H1 (cell line): ENCODE data around the gene GID8. TPM values are rescaled to one million over a fixed set of nuclear protein-coding genes. Genes with fewer than 3 reads are reported as not detected.

Experiments used
- CTCF ChIA-PET: fragments of 300-600 bp; sonication (Branson Sonifier 250); formaldehyde crosslinking; loops from one replicate; lab custom pipeline; 2021; ENCODE audit not compliant: partially characterized antibody; lab: Charles Lee
- POLR2A ChIA-PET: fragments of 300-600 bp; sonication (Branson Sonifier 250); formaldehyde crosslinking; loops from one replicate; lab custom pipeline; 2021; ENCODE audit warnings: inconsistent platforms; ENCODE audit not compliant: partially characterized antibody; lab: Charles Lee
- DNase-seq, 2 experiments: peaks; one replicate each; pipeline versions ENCODE4 v3.0.0 to v3.0.0-alpha.2; 2010 to 2022; ENCODE audit warnings: low spot score in 2 of 2, low read depth in 1 of 2, mixed read lengths in 1 of 2
- FAIRE-seq: peaks from 2 replicates; lab custom pipeline; 2011; peaks lifted over from hg19 to GRCh38; lab: Jason Lieb, UNC
- H2AFZ ChIP-seq: 2 replicates; pipeline ENCODE4 v1.8.1; 2012; ENCODE audit warnings: low read length, inconsistent platforms
- H2AK5ac ChIP-seq: 2 replicates; pipeline ENCODE4 v1.6.1; 2013; ENCODE audit warnings: low read depth, low read length
- H2BK120ac ChIP-seq: replicated peaks from 2 replicates; pipeline ENCODE3; 2013; ENCODE audit warnings: low read depth, low read length, inconsistent platforms
- H2BK12ac ChIP-seq: 2 replicates; pipeline ENCODE4 v1.6.1; 2013; ENCODE audit warnings: low read depth, low read length
- H2BK15ac ChIP-seq: 2 replicates; pipeline ENCODE4 v1.6.1; 2013; ENCODE audit warnings: low read length
- H2BK20ac ChIP-seq: 2 replicates; pipeline ENCODE4 v1.6.1; 2013; ENCODE audit warnings: low read length
- H2BK5ac ChIP-seq: 2 replicates; pipeline ENCODE4 v1.6.1; 2013; ENCODE audit warnings: low read depth, low read length
- H3K14ac ChIP-seq: 2 replicates; pipeline ENCODE4 v1.6.1; 2013; ENCODE audit warnings: inconsistent platforms; ENCODE audit not compliant: insufficient read length
- H3K18ac ChIP-seq: 2 replicates; pipeline ENCODE4 v1.6.1; 2013; ENCODE audit warnings: low read length; ENCODE audit errors: extremely low read depth
- H3K23ac ChIP-seq: 2 replicates; pipeline ENCODE4 v1.6.1; 2013; ENCODE audit warnings: inconsistent platforms; ENCODE audit not compliant: insufficient read length
- H3K23me2 ChIP-seq: 2 replicates; pipeline ENCODE4 v1.6.1; 2013; ENCODE audit warnings: low read depth, low read length
- H3K27ac ChIP-seq: 2 replicates; pipeline ENCODE4 v1.6.1; 2011; ENCODE audit warnings: low read depth, low read length, inconsistent platforms
- H3K27me3 ChIP-seq, 4 experiments: replicated peaks in 1 of 4; 1 replicate in 1 of 4; 2 replicates in 3 of 4; pipeline versions ENCODE4 v1.6.1 to v1.8.1; 2011 to 2013; ENCODE audit warnings: low read length in 3 of 4, mild to moderate bottlenecking in 3 of 4, inconsistent platforms in 2 of 4, mixed read lengths in 2 of 4, moderate library complexity in 1 of 4; ENCODE audit not compliant: control insufficient read depth in 3 of 4, insufficient read depth in 3 of 4; ENCODE audit errors: extremely low read depth in 1 of 4
- H3K36me3 ChIP-seq, 4 experiments: 2 replicates each; pipeline versions ENCODE4 v1.6.1 to v1.8.1; 2011 to 2013; ENCODE audit warnings: mild to moderate bottlenecking in 4 of 4, low read length in 3 of 4, moderate library complexity in 2 of 4, control low read depth in 1 of 4, inconsistent platforms in 1 of 4; ENCODE audit not compliant: insufficient read depth in 4 of 4, control insufficient read depth in 2 of 4
- H3K4ac ChIP-seq: replicated peaks from 2 replicates; pipeline ENCODE3; 2013; ENCODE audit warnings: low read length, low read depth, mixed read lengths, inconsistent platforms; ENCODE audit not compliant: insufficient read length
- H3K4me1 ChIP-seq, 4 experiments: replicated peaks in 1 of 4; 1 replicate in 1 of 4; 2 replicates in 3 of 4; pipeline versions ENCODE4 v1.6.1 to v1.8.1; 2011 to 2013; ENCODE audit warnings: low read length in 3 of 4, inconsistent platforms in 2 of 4, mixed read lengths in 1 of 4; ENCODE audit not compliant: insufficient read depth in 4 of 4, control insufficient read depth in 3 of 4
- H3K4me2 ChIP-seq, 2 experiments: 2 replicates each; pipeline versions ENCODE4 v1.6.1 to v1.8.1; 2011 to 2013; ENCODE audit warnings: low read depth in 2 of 2, low read length in 2 of 2, control low read depth in 1 of 2, inconsistent platforms in 1 of 2, mild to moderate bottlenecking in 1 of 2; ENCODE audit not compliant: insufficient read depth in 1 of 2
- H3K4me3 ChIP-seq, 4 experiments: fragments of 200-600, 300-600 bp in 1 of 4; sonication (generic), shearing (Covaris generic), sonication (Bioruptor Twin) in 1 of 4; 2 replicates each; pipeline versions ENCODE4 v1.5.1 to v1.8.1; 2011 to 2016; ENCODE audit warnings: low read length in 4 of 4, low read depth in 3 of 4, control low read depth in 2 of 4, inconsistent platforms in 2 of 4, mild to moderate bottlenecking in 2 of 4, mixed read lengths in 1 of 4, moderate library complexity in 1 of 4; ENCODE audit not compliant: insufficient read depth in 2 of 4; ENCODE audit errors: extremely low read depth in 1 of 4
- H3K56ac ChIP-seq: replicated peaks from 2 replicates; pipeline ENCODE3; 2013; ENCODE audit warnings: low read depth, mild to moderate bottlenecking, mixed read lengths, low read length, inconsistent platforms; ENCODE audit not compliant: insufficient read length
- H3K79me1 ChIP-seq: 2 replicates; pipeline ENCODE4 v1.6.1; 2013; ENCODE audit warnings: low read depth, low read length, control low read depth
- H3K79me2 ChIP-seq, 2 experiments: 2 replicates each; pipeline versions ENCODE4 v1.6.1 to v1.8.1; 2012 to 2013; ENCODE audit warnings: low read length in 2 of 2, mild to moderate bottlenecking in 2 of 2, inconsistent platforms in 1 of 2; ENCODE audit not compliant: insufficient read depth in 2 of 2, control insufficient read depth in 1 of 2
- H3K9ac ChIP-seq, 4 experiments: replicated peaks in 1 of 4; 1 replicate in 1 of 4; 2 replicates in 3 of 4; pipeline versions ENCODE4 v1.6.1 to v1.8.1; 2011 to 2013; ENCODE audit warnings: low read depth in 3 of 4, low read length in 3 of 4, control low read depth in 2 of 4, mild to moderate bottlenecking in 2 of 4, moderate library complexity in 2 of 4, inconsistent platforms in 1 of 4; ENCODE audit errors: extremely low read depth in 1 of 4
- H3K9me3 ChIP-seq, 2 experiments: 2 replicates each; pipeline versions ENCODE4 v1.6.1 to v1.8.1; 2012 to 2013; ENCODE audit warnings: mild to moderate bottlenecking in 2 of 2, moderate library complexity in 2 of 2, control low read depth in 1 of 2, inconsistent platforms in 1 of 2, low read depth in 1 of 2, low read length in 1 of 2, mixed read lengths in 1 of 2; ENCODE audit not compliant: insufficient read depth in 2 of 2
- H4K20me1 ChIP-seq, 2 experiments: replicated peaks in 1 of 2; 2 replicates each; pipeline versions ENCODE3 to v1.8.1; 2011 to 2013; ENCODE audit warnings: inconsistent platforms in 2 of 2, low read length in 2 of 2, mild to moderate bottlenecking in 1 of 2; ENCODE audit not compliant: insufficient read depth in 2 of 2, control insufficient read depth in 1 of 2
- H4K5ac ChIP-seq: 2 replicates; pipeline ENCODE4 v1.6.1; 2013; ENCODE audit warnings: low read length, low read depth, mixed read lengths, inconsistent platforms; ENCODE audit not compliant: insufficient read length
- H4K8ac ChIP-seq: 2 replicates; pipeline ENCODE4 v1.8.0; 2013; ENCODE audit warnings: mild to moderate bottlenecking, moderate library complexity, low read length, inconsistent platforms; ENCODE audit not compliant: insufficient read depth; ENCODE audit errors: extremely low read depth
- H4K91ac ChIP-seq: replicated peaks from 2 replicates; pipeline ENCODE3; 2013; ENCODE audit warnings: low read length, mixed read lengths, inconsistent platforms; ENCODE audit not compliant: insufficient read length
- HDAC2 ChIP-seq, 2 experiments: fragments of 300-600 bp in 1 of 2; sonication (generic) in 1 of 2; IDR thresholded peaks; 2 replicates each; pipeline ENCODE4 v1.6.1; 2011 to 2012; ENCODE audit warnings: low read depth in 2 of 2, low read length in 2 of 2, mild to moderate bottlenecking in 2 of 2, moderate library complexity in 2 of 2, borderline replicate concordance in 1 of 2, inconsistent platforms in 1 of 2
- POLR2AphosphoS5 ChIP-seq: IDR thresholded peaks from 2 replicates; pipeline ENCODE4 v1.6.1; 2011; ENCODE audit warnings: low read depth, low read length
- WGBS, 2 experiments: shearing (Covaris generic) in 1 of 2; methylation state at CpG; one replicate each; pipeline versions ENCODE4 v1.1.6 to v1.1.7; 2013 to 2015; ENCODE audit warnings: low lambda C conversion rate in 2 of 2, mixed read lengths in 2 of 2, inconsistent platforms in 1 of 2, low coverage in 1 of 2, missing lambda C conversion rate in 1 of 2; ENCODE audit not compliant: insufficient replicate concordance in 2 of 2, insufficient coverage in 1 of 2, insufficient read length in 1 of 2; ENCODE audit errors: extremely low coverage in 1 of 2, missing lambda C conversion rate in 1 of 2; 5-methylcytosine and 5-hydroxymethylcytosine counted together
- polyA plus RNA-seq, 7 experiments: library from polyadenylated mRNA; depleted of rRNA in 3 of 7; stranded (reverse) in 5 of 7; unstranded in 2 of 7; fragments of >200 nt in 5 of 7; fragments of 200-250 nt in 2 of 7; gene quantifications; 1 replicate in 5 of 7; 2 replicates in 1 of 7; 4 replicates in 1 of 7; pipeline versions ENCODE4 v1.2.1 to v1.2.3, GENCODE V29; 2011 to 2013; ENCODE audit warnings: missing spikeins in 2 of 7, mixed read lengths in 2 of 7
- total RNA-seq: library from RNA; stranded (reverse); fragmentation: NEBNext Ultra II Directional; extraction: Animal tissue kit (Norgen Biotek cat#: 25700); gene quantifications from 2 replicates; pipeline ENCODE4 v1.2.1, GENCODE V29; 2021

Gene GID8
- total and polyA plus RNA-seq, 2 of the 8 experiments (the other 6 are each of a cell fraction or from before 2014, with no cell fraction given) = 39.7 to 72.9 TPM

DNA sequence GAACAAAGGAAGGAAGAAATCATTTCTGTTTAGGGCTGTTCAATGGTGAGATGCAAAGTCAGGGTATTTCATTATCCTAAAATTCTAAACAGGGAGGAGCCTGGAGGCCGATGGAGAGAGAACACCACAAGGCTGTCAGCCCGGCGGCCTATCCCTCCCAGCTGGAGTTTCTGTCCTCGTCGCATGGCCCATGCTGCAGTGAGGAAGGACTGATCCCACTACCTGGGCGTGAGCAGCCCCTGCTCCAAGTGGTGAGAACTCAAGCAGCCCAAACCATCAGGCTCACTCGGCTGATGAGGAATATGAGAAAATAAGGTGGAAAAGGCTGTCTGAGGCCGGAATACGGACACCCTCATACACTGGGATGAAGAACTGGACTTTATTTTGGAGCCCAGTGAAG lies 42.4 kb upstream of the GID8 start:
- H2AK5ac ChIP-seq = no peak overlapping the region
- TF ChIP-seq POLR2AphosphoS5 = peak; percentile 27; the same call in 1 of the 2 replicates
- TF ChIP-seq HDAC2 (IDR thresholded peaks at IDR 0.05; ENCODE audit: borderline replicate concordance in 1 of 2, low read depth in 2 of 2, low read length in 2 of 2) = no peak
- TF ChIP-seq, all 59 proteins: peak for 1
- WGBS, 2 experiments = 95% methylated on average over 9 of the region's 9 CpGs; no CpG with 5 or more reads in 1 of the 2 experiments
- no peak overlapping the region for H4K5ac ChIP-seq
- no peak for FAIRE-seq
- H2BK12ac ChIP-seq = no peak overlapping the region
- H4K8ac ChIP-seq = no peak overlapping the region
- no peak overlapping the region for H2AFZ ChIP-seq
- H3K79me2 ChIP-seq = no peaks in the 10 kb centered on the region
- H4K20me1 ChIP-seq = peaks cover 0 to 2% of the 10 kb centered on the region in 2 experiments
- H3K23ac ChIP-seq = no peak overlapping the region
- peaks cover 40 to 52% (median 49%) of the 10 kb centered on the region in 4 experiments for H3K36me3 ChIP-seq
- no peak overlapping the region for H3K4me2 ChIP-seq
- H2BK15ac ChIP-seq = no peak overlapping the region
- ChIA-PET POLR2A (interaction anchor here (1.9 to 9.9 kb wide), 2 partner anchors 8 to 42 kb away, joined by 5 to 88 read pairs; partner anchors contain the start of gene GID8), CTCF (interaction anchor here (1.2 to 2.8 kb wide), 6 partner anchors 8 to 73 kb away, joined by 4 to 16 read pairs (median 8); no protein-coding TSS in a partner anchor)
- H3K27me3 ChIP-seq = no peaks in the 10 kb centered on the region
- no peak overlapping the region for H3K18ac ChIP-seq
- H3K9me3 ChIP-seq = no peaks in the 10 kb centered on the region
- no peak overlapping the region for H3K4me3 ChIP-seq
- H3K27ac ChIP-seq = no peak overlapping the region
- H3K9ac ChIP-seq = no peak overlapping the region
- no peaks in the 10 kb centered on the region for H3K79me1 ChIP-seq
- no peak overlapping the region for H2BK120ac ChIP-seq
- no peak overlapping the region for H4K91ac ChIP-seq
- no peak overlapping the region for H3K56ac ChIP-seq
- H3K23me2 ChIP-seq = no peaks in the 10 kb centered on the region
- H3K4ac ChIP-seq = no peak overlapping the region
- H3K14ac ChIP-seq = no peak overlapping the region
- peaks cover 8 to 16% (median 13%) of the 10 kb centered on the region in 4 experiments for H3K4me1 ChIP-seq
- DNase-seq = no peak
- no peak overlapping the region for H2BK5ac ChIP-seq
- H2BK20ac ChIP-seq = no peak overlapping the region
